Natural killer cell (primary cell): ENCODE measurements around the gene TUBB8. TPM values are rescaled to one million over a fixed set of nuclear protein-coding genes. Genes with fewer than 3 reads are reported as not detected.
"Not testable (repeated sequence)": the region's sequence is repeated elsewhere in the genome, so short reads cannot be mapped to it uniquely, and the experiment has no call there.

Source experiments
- ATAC-seq, 3 donors: fragments of 150-1000 bp in 2 of 3; fragments of 200-7000 bp in 1 of 3; cut with Tn5 transposase; 1 replicate in 1 of 3; 2 replicates in 2 of 3; pipeline ENCODE4 v1.10.0; 2021; ENCODE audit warnings: mild to moderate bottlenecking in 2 of 3, moderate library complexity in 2 of 3
- DNase-seq, 2 donors: peaks; one replicate each; pipeline versions ENCODE4 v3.0.0 to v3.0.0-alpha.2; 2013 to 2021; ENCODE audit warnings: mixed read lengths in 1 of 2
- H3K27ac ChIP-seq: one replicate; pipeline ENCODE4 v1.5.1; 2013; ENCODE audit warnings: mild to moderate bottlenecking, low read length
- H3K27me3 ChIP-seq: one replicate; pipeline ENCODE4 v1.6.1; 2013; ENCODE audit warnings: low read length; ENCODE audit not compliant: control insufficient read depth, insufficient read depth
- H3K36me3 ChIP-seq: one replicate; pipeline ENCODE4 v1.6.1; 2013; ENCODE audit warnings: low read length; ENCODE audit not compliant: control insufficient read depth, insufficient read depth
- H3K4me1 ChIP-seq: one replicate; pipeline ENCODE4 v1.6.1; 2013; ENCODE audit warnings: low read length; ENCODE audit not compliant: control insufficient read depth, insufficient read depth
- H3K4me3 ChIP-seq: one replicate; pipeline ENCODE4 v1.5.1; 2013; ENCODE audit warnings: low read length
- H3K9me3 ChIP-seq: one replicate; pipeline ENCODE4 v1.6.1; 2013; ENCODE audit warnings: low read length; ENCODE audit not compliant: control insufficient read depth, insufficient read depth
- H3K27ac Mint-ChIP-seq, 2 donors: one replicate each; pipeline ENCODE4 v1.8.0; 2022; ENCODE audit warnings: mild to moderate bottlenecking in 2 of 2, mixed read lengths in 2 of 2, moderate library complexity in 1 of 2
- H3K27me3 Mint-ChIP-seq, 2 donors: one replicate each; pipeline ENCODE4 v1.8.0; 2022; ENCODE audit warnings: low read depth in 2 of 2, mixed read lengths in 2 of 2
- H3K36me3 Mint-ChIP-seq: one replicate; pipeline ENCODE4 v1.8.0; 2022; ENCODE audit warnings: mixed read lengths
- H3K4me1 Mint-ChIP-seq, 2 donors: one replicate each; pipeline ENCODE4 v1.8.0; 2022; ENCODE audit warnings: mixed read lengths in 2 of 2
- H3K4me3 Mint-ChIP-seq: one replicate; pipeline ENCODE4 v1.8.0; 2022; ENCODE audit warnings: mild to moderate bottlenecking, moderate library complexity, mixed read lengths
- H3K9me3 Mint-ChIP-seq, 2 donors: one replicate each; pipeline ENCODE4 v1.8.0; 2022; ENCODE audit warnings: mixed read lengths in 2 of 2
- WGBS: methylation state at CpG from one replicate; pipeline ENCODE4 v1.1.7; 2013; ENCODE audit warnings: missing lambda C conversion rate; ENCODE audit not compliant: insufficient coverage; 5-methylcytosine and 5-hydroxymethylcytosine counted together
- intact Hi-C: fragments of 100-400 bp; cut with micrococcal nuclease; formaldehyde crosslinking; loops from one replicate; pipeline ENCODE4 v1.14.2; 2022
- total RNA-seq, 4 donors: library from RNA; stranded (reverse); fragments of 120-200 nt in 1 of 4; gene quantifications; one replicate each; pipeline versions ENCODE4 v1.2.3 to v1.2.4, GENCODE V29; 2013 to 2022
- TF ChIP-seq, protein P1 (sequence below): fragments of 200-600 bp; IDR thresholded peaks from one replicate; pipeline ENCODE4 v1.8.0; 2022; ENCODE audit warnings: antibody characterized with exemption

The TUBB8 gene
- total RNA-seq, 3 donors from 2014 or later (not counting 1 experiment from before 2014, with no cell fraction given), result 0.89 TPM; not detected in 2

DNA sequence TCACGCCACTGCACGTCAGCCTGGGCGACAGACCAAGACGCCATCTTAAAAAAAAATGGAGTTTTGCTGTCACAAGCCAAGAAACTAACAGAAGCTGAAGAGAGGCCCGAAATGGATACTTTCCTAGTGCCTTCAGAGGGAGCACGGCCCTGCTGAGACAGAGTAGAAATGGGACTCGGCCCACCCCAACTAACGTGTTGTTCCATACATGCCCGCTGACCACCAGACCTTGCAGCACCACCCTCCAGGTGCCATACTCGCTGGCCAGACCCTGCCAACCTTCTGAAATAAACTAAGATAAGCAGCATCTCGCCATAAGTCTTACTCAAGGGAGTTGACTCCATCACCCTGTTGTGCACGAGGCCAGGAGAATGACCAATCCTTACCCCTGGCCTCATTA lies 29.5 kb upstream of the TUBB8 start:
- H3K27me3 Mint-ChIP-seq, result peaks cover 0 to 29% of the 10 kb centered on the region in 2 donors
- TF ChIP-seq, protein P1, sequence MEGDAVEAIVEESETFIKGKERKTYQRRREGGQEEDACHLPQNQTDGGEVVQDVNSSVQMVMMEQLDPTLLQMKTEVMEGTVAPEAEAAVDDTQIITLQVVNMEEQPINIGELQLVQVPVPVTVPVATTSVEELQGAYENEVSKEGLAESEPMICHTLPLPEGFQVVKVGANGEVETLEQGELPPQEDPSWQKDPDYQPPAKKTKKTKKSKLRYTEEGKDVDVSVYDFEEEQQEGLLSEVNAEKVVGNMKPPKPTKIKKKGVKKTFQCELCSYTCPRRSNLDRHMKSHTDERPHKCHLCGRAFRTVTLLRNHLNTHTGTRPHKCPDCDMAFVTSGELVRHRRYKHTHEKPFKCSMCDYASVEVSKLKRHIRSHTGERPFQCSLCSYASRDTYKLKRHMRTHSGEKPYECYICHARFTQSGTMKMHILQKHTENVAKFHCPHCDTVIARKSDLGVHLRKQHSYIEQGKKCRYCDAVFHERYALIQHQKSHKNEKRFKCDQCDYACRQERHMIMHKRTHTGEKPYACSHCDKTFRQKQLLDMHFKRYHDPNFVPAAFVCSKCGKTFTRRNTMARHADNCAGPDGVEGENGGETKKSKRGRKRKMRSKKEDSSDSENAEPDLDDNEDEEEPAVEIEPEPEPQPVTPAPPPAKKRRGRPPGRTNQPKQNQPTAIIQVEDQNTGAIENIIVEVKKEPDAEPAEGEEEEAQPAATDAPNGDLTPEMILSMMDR, result no peak
- Histone ChIP-seq H3K27me3 (peaks cover 6% of the 10 kb centered on the region), H3K9me3 (no peaks in the 10 kb centered on the region), H3K4me3 (no peak overlapping the region), H3K36me3 (no peaks in the 10 kb centered on the region), H3K27ac (no peak overlapping the region), H3K4me1 (peaks cover 12% of the 10 kb centered on the region)
- H3K36me3 Mint-ChIP-seq, result no peaks in the 10 kb centered on the region
- no peak for DNase-seq
- intact Hi-C loops, result no loop called here
- H3K27ac Mint-ChIP-seq, result no peak overlapping the region
- 93% methylated on average over 12 of the region's 12 CpGs for WGBS
- no peaks in the 10 kb centered on the region for H3K9me3 Mint-ChIP-seq
- no peak overlapping the region for H3K4me3 Mint-ChIP-seq
- peaks cover 6 to 8% of the 10 kb centered on the region in 2 donors for H3K4me1 Mint-ChIP-seq
- no peak for ATAC-seq

DNA sequence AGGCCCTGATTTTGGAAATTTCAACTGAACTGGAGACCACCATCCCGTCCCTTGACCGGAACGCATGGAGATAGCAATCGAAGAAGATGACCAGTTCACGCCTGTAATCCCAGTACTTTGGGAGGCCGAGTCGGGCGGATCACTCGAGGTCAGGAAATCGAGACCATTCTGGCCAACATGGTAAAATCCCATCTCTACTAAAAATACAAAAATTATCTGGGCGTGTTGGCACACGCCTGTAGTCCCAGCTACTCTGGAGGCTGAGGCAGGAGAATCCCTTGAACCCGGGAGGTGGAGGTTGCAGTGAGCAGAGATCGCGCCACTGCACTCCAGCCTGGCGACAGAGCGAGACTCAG lies 25.1 kb upstream of the TUBB8 start:
- H3K4me3 ChIP-seq, H3K36me3 Mint-ChIP-seq, ATAC-seq, H3K4me1 Mint-ChIP-seq, H3K27me3 ChIP-seq, H3K36me3 ChIP-seq, H3K9me3 Mint-ChIP-seq, DNase-seq, H3K27ac ChIP-seq, intact Hi-C loops, H3K27ac Mint-ChIP-seq, H3K9me3 ChIP-seq: not testable (repeated sequence)
- peaks cover 12% of the 10 kb centered on the region for H3K4me1 ChIP-seq
- Mint-ChIP-seq H3K4me3 (peak overlapping the region; percentile 78), H3K27me3 (peaks cover 2 to 17% of the 10 kb centered on the region in 2 donors)
- WGBS, result 40% methylated on average over 17 of the region's 17 CpGs

DNA sequence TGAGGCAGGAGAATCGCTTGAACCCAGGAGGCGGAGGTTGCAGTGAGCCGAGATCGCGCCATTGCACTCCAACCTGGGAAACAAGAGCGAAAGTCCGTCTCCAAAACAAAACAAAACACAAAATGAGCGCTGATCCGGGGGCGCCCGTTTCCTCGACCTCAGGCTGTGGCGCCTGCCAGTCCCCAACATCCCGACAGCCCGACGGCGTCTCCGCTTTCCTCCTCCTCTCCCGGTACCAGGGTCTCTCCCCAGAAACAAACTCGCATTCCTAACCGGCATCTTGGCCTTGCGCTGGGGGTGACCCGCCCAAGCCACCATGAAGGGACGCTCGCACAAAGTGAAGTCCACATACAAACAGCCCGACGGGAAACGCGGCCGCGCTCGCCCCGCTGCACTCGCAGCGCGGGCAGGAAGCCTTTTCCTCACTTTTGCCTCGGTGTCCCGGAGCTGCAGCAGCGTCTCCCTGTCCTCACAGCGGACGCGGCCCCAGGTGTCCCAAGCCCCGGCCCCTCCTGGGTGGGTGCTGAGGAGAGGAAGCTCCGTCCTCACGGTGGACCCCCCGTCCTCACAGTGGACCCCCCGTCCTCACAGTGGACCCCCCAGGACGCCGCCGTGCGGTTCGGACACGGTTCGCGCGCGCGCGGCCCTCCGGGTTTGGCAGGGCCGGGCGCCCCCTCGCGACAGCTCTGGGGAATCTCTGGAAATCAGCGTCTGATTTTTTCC lies 24.6 kb upstream of the TUBB8 start:
- H3K27me3 ChIP-seq, H3K36me3 ChIP-seq, intact Hi-C loops, H3K4me3 ChIP-seq, H3K27ac ChIP-seq, H3K4me1 Mint-ChIP-seq, H3K9me3 ChIP-seq, H3K9me3 Mint-ChIP-seq, H3K36me3 Mint-ChIP-seq: not testable (repeated sequence)
- ATAC-seq (peak in 2 of 3 donors; percentile 34 to 44), DNase-seq (peak; percentile 33 to 56)
- Mint-ChIP-seq H3K27me3 (peaks cover 7 to 12% of the 10 kb centered on the region in 2 donors), H3K27ac (peak overlapping the region in 1 of 2 donors; percentile 40), H3K4me3 (peak overlapping the region; percentile 78)
- WGBS, result 6% methylated on average over 60 of the region's 65 CpGs
- TF ChIP-seq, protein P1, result peak; percentile 54
- H3K4me1 ChIP-seq, result peaks cover 12% of the 10 kb centered on the region

DNA sequence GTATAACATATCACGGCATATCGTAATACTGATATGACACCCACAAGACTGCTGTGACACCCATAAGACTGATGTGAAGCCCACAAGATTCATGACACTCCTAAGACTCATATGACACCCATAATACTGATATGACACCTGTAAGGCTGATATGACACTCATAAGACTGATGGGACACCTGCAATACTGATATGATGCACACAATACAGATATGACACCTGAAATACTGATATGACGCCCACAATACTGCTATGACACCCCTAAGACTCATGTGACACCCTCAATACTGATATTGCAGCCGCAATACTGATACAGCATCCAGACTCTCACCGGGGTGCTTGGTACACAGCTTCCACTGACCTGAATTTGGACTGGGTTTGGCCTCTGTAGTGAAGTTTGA lies 19.1 kb upstream of the TUBB8 start:
- H3K27ac ChIP-seq, H3K36me3 Mint-ChIP-seq, H3K27ac Mint-ChIP-seq, H3K4me1 Mint-ChIP-seq, intact Hi-C loops, H3K27me3 ChIP-seq, H3K4me3 ChIP-seq, H3K4me1 ChIP-seq, H3K9me3 ChIP-seq, H3K9me3 Mint-ChIP-seq, DNase-seq, H3K4me3 Mint-ChIP-seq, H3K36me3 ChIP-seq: not testable (repeated sequence)
- WGBS, result 72% methylated on average over 3 of the region's 5 CpGs
- peaks cover 8 to 19% of the 10 kb centered on the region in 2 donors for H3K27me3 Mint-ChIP-seq
- ATAC-seq, result peak in 1 of 3 donors; percentile 12

DNA sequence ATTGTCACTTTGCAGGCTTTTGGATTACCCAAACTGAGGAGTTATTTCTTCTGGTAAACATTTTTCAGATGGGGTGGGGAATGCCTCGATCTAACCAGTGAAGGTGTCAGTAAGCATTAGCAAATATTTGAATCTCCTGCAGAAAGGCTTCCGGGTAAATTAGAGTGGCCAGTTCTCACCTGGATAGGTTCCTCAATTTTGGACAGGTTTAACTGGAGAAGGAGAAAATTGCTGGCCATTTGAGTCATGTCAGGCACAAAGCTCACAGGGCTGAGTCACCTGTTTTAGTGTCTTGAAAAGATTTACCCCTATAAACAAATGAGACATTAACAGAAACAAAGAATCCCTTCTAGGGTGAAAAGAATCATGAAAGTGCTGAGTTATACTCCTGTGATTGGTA lies 830 bp upstream of the TUBB8 start:
- H3K27ac ChIP-seq, ATAC-seq, H3K9me3 ChIP-seq, DNase-seq, H3K36me3 Mint-ChIP-seq, H3K4me1 Mint-ChIP-seq, H3K27ac Mint-ChIP-seq, intact Hi-C loops, H3K36me3 ChIP-seq, H3K27me3 Mint-ChIP-seq, H3K9me3 Mint-ChIP-seq, H3K4me1 ChIP-seq, H3K4me3 ChIP-seq, H3K4me3 Mint-ChIP-seq, H3K27me3 ChIP-seq: not testable (repeated sequence)
- WGBS, result 92% methylated on average over 2 of the region's 2 CpGs

DNA sequence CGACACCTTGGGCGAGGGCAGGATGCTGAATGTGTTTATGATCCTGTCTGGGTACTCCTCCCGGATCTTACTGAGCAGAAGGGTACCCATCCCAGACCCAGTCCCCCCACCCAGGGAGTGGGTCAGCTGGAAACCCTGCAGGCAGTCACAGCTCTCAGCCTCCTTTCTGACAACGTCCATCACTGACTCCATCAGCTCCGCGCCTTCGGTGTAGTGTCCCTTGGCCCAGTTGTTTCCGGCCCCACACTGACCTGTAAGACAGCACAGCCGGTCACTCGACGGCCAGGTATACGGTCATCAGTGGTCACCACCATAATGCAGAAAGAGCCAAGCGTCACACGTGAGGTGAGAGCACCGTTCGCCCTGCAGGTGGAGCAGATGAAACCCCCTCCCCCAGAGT lies 1.2 kb downstream of the TUBB8 start:
- DNase-seq, H3K36me3 Mint-ChIP-seq, H3K9me3 ChIP-seq, H3K27me3 Mint-ChIP-seq, intact Hi-C loops, H3K27ac Mint-ChIP-seq, H3K4me1 ChIP-seq, H3K4me3 Mint-ChIP-seq, H3K4me1 Mint-ChIP-seq, H3K4me3 ChIP-seq, H3K27me3 ChIP-seq, H3K27ac ChIP-seq, H3K9me3 Mint-ChIP-seq, ATAC-seq, H3K36me3 ChIP-seq: not testable (repeated sequence)
- 93% methylated on average over 15 of the region's 16 CpGs for WGBS

DNA sequence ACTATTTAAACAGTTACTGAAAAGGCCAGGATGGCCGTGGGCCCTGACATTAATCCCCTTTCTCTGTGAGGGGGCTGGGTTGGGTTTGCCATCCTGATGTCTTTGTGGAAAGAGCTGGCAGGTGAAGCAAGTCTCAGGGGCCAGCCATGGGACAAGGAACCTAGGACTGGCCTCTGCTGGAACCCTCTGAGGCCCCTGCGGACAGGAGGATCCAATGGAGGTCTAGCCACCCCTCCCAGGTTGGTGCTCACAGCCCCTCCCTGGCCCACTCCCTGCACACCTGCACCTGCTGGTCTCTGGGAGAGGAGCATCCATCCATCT lies 35.8 kb downstream of the TUBB8 start:
- intact Hi-C loops, H3K4me1 ChIP-seq, H3K4me1 Mint-ChIP-seq, H3K36me3 Mint-ChIP-seq, H3K27me3 ChIP-seq, H3K4me3 Mint-ChIP-seq, H3K27ac Mint-ChIP-seq, DNase-seq, H3K9me3 ChIP-seq, H3K27me3 Mint-ChIP-seq, H3K27ac ChIP-seq, H3K4me3 ChIP-seq, H3K9me3 Mint-ChIP-seq, H3K36me3 ChIP-seq: not testable (repeated sequence)
- peak in 1 of 3 donors; percentile 24 for ATAC-seq
- WGBS, result 50% methylated on average over 1 of the region's 2 CpGs
